H9 (cell line): ENCODE data around the gene CYTH4. TPM values are rescaled to one million over a fixed set of nuclear protein-coding genes. Genes with fewer than 3 reads are reported as not detected.

ENCODE experiments used
- DNase-seq: peaks from one replicate; pipeline ENCODE4 v3.0.0-alpha.2; 2017
- H2AFZ ChIP-seq: one replicate; pipeline ENCODE4 v1.6.1; 2013; ENCODE audit warnings: mild to moderate bottlenecking, low read length, control low read depth, moderate library complexity
- H2AK5ac ChIP-seq: 2 replicates; pipeline ENCODE4 v1.6.1; 2013; ENCODE audit warnings: low read length, control low read depth, mixed read lengths; ENCODE audit not compliant: insufficient read length
- H2BK120ac ChIP-seq: one replicate; pipeline ENCODE4 v1.6.1; 2013; ENCODE audit warnings: low read depth, mild to moderate bottlenecking, low read length, control low read depth, inconsistent platforms; ENCODE audit not compliant: poor library complexity, severe bottlenecking
- H2BK12ac ChIP-seq: 2 replicates; pipeline ENCODE4 v1.6.1; 2013; ENCODE audit warnings: low read length, control low read depth, mixed read lengths, low read depth; ENCODE audit not compliant: insufficient read length
- H2BK15ac ChIP-seq: 2 replicates; pipeline ENCODE4 v1.6.1; 2013; ENCODE audit warnings: low read depth, low read length, control low read depth
- H2BK20ac ChIP-seq: one replicate; pipeline ENCODE4 v1.6.1; 2013; ENCODE audit warnings: low read depth, mild to moderate bottlenecking, low read length, control low read depth, inconsistent platforms; ENCODE audit not compliant: poor library complexity, severe bottlenecking
- H2BK5ac ChIP-seq: 2 replicates; pipeline ENCODE4 v1.6.1; 2013; ENCODE audit warnings: low read length, control low read depth, mixed read lengths; ENCODE audit not compliant: insufficient read length
- H3K14ac ChIP-seq: 2 replicates; pipeline ENCODE4 v1.6.1; 2013; ENCODE audit warnings: low read length, control low read depth; ENCODE audit not compliant: insufficient read depth
- H3K18ac ChIP-seq: 2 replicates; pipeline ENCODE4 v1.6.1; 2013; ENCODE audit warnings: low read depth, mild to moderate bottlenecking, mixed read lengths, low read length, control low read depth; ENCODE audit not compliant: insufficient read length
- H3K23ac ChIP-seq: 2 replicates; pipeline ENCODE4 v1.6.1; 2013; ENCODE audit warnings: low read length, control low read depth, mixed read lengths, low read depth; ENCODE audit not compliant: insufficient read length
- H3K23me2 ChIP-seq: 2 replicates; pipeline ENCODE4 v1.6.1; 2013; ENCODE audit warnings: low read depth, mild to moderate bottlenecking, mixed read lengths, low read length, control low read depth; ENCODE audit not compliant: insufficient read length, poor library complexity, severe bottlenecking
- H3K27ac ChIP-seq: 2 replicates; pipeline ENCODE4 v1.5.1; 2013; ENCODE audit warnings: low read length, control low read depth, mixed read lengths, low read depth; ENCODE audit not compliant: insufficient read length
- H3K27me3 ChIP-seq: 2 replicates; pipeline ENCODE4 v1.6.1; 2013; ENCODE audit warnings: low read length, control low read depth, inconsistent platforms; ENCODE audit not compliant: insufficient read depth
- H3K4ac ChIP-seq: 2 replicates; pipeline ENCODE4 v1.6.1; 2013; ENCODE audit warnings: low read depth, mild to moderate bottlenecking, control low read depth, inconsistent platforms, low read length, moderate library complexity
- H3K4me1 ChIP-seq: 2 replicates; pipeline ENCODE4 v1.6.1; 2013; ENCODE audit warnings: low read length, control low read depth, inconsistent platforms; ENCODE audit not compliant: insufficient read depth
- H3K4me2 ChIP-seq: 2 replicates; pipeline ENCODE4 v1.6.1; 2013; ENCODE audit warnings: low read length, control low read depth, mixed read lengths; ENCODE audit not compliant: insufficient read length, insufficient read depth
- H3K56ac ChIP-seq: 2 replicates; pipeline ENCODE4 v1.6.1; 2013; ENCODE audit warnings: low read depth, mild to moderate bottlenecking, mixed read lengths, low read length, control low read depth; ENCODE audit not compliant: insufficient read length
- H3K79me1 ChIP-seq: 2 replicates; pipeline ENCODE4 v1.6.1; 2013; ENCODE audit warnings: low read depth, mild to moderate bottlenecking, moderate library complexity, low read length, control low read depth, inconsistent platforms; ENCODE audit not compliant: insufficient read depth, poor library complexity, severe bottlenecking
- H3K79me2 ChIP-seq: 2 replicates; pipeline ENCODE4 v1.6.1; 2013; ENCODE audit warnings: low read length, control low read depth, inconsistent platforms; ENCODE audit not compliant: insufficient read depth
- H3K9ac ChIP-seq: 2 replicates; pipeline ENCODE4 v1.6.1; 2013; ENCODE audit warnings: low read length, control low read depth, mixed read lengths; ENCODE audit not compliant: insufficient read length; ENCODE audit errors: extremely low read depth
- H3K9me3 ChIP-seq: one replicate; pipeline ENCODE4 v1.6.1; 2013; ENCODE audit warnings: low read depth, low read length, inconsistent platforms; ENCODE audit not compliant: control insufficient read depth
- H3T11ph ChIP-seq: one replicate; pipeline ENCODE4 v1.6.1; 2013; ENCODE audit warnings: mild to moderate bottlenecking, low read length, control low read depth, inconsistent platforms
- H4K20me1 ChIP-seq: one replicate; pipeline ENCODE4 v1.6.1; 2013; ENCODE audit not compliant: control insufficient read depth, insufficient read length, insufficient read depth
- H4K5ac ChIP-seq: 2 replicates; pipeline ENCODE4 v1.6.1; 2013; ENCODE audit warnings: low read depth, mild to moderate bottlenecking, mixed read lengths, low read length, control low read depth; ENCODE audit not compliant: insufficient read length
- H4K8ac ChIP-seq: replicated peaks from 2 replicates; pipeline ENCODE4 v1.6.1; 2013; ENCODE audit warnings: low read length, control low read depth, mixed read lengths, low read depth; ENCODE audit not compliant: insufficient read length
- H4K91ac ChIP-seq: 2 replicates; pipeline ENCODE4 v1.6.1; 2013; ENCODE audit warnings: low read depth, mild to moderate bottlenecking, moderate library complexity, mixed read lengths, low read length, control low read depth; ENCODE audit not compliant: insufficient read length
- H3K27ac Mint-ChIP-seq, 3 experiments: 2 replicates in 2 of 3; 3 replicates in 1 of 3; pipeline ENCODE4 v1.8.0; 2020 to 2021; ENCODE audit warnings: mixed read lengths in 3 of 3, mild to moderate bottlenecking in 1 of 3, moderate library complexity in 1 of 3
- H3K27me3 Mint-ChIP-seq: 2 replicates; pipeline ENCODE4 v1.8.0; 2021; ENCODE audit warnings: low read depth, mild to moderate bottlenecking, moderate library complexity, mixed read lengths
- H3K36me3 Mint-ChIP-seq, 3 experiments: 2 replicates in 2 of 3; 3 replicates in 1 of 3; pipeline ENCODE4 v1.8.0; 2020 to 2021; ENCODE audit warnings: low read depth in 3 of 3, mixed read lengths in 3 of 3; ENCODE audit not compliant: insufficient read depth in 1 of 3
- H3K4me1 Mint-ChIP-seq, 2 experiments: 2 replicates each; pipeline ENCODE4 v1.8.0; 2020; ENCODE audit warnings: mixed read lengths in 2 of 2
- H3K4me3 Mint-ChIP-seq, 2 experiments: 2 replicates in 1 of 2; 3 replicates in 1 of 2; pipeline ENCODE4 v1.8.0; 2020 to 2021; ENCODE audit warnings: mild to moderate bottlenecking in 2 of 2, mixed read lengths in 2 of 2, moderate library complexity in 1 of 2
- H3K9me3 Mint-ChIP-seq, 2 experiments: 2 replicates in 1 of 2; 3 replicates in 1 of 2; pipeline ENCODE4 v1.8.0; 2020; ENCODE audit warnings: mild to moderate bottlenecking in 2 of 2, mixed read lengths in 2 of 2, moderate library complexity in 1 of 2
- CTCF ChIP-seq: fragments of 200-600 bp; sonication (generic); conservative IDR thresholded peaks from 3 replicates; pipeline ENCODE4 v1.8.0; 2021; ENCODE audit warnings: antibody characterized with exemption, mild to moderate bottlenecking
- WGBS: extraction: QIAGEN DNeasy Blood & Tissue Kit; methylation state at CpG from one replicate; pipeline ENCODE4 v1.1.7; 2013; ENCODE audit warnings: missing lambda C conversion rate, low lambda C conversion rate, mixed read lengths; ENCODE audit not compliant: insufficient read length; ENCODE audit errors: extremely low coverage; 5-methylcytosine and 5-hydroxymethylcytosine counted together
- total RNA-seq: library from RNA; stranded (reverse); gene quantifications from 2 replicates; pipeline ENCODE4 v1.2.1, GENCODE V29; 2021

Gene CYTH4
- total RNA-seq, 1 experiment from 2014 or later, result not detected

DNA sequence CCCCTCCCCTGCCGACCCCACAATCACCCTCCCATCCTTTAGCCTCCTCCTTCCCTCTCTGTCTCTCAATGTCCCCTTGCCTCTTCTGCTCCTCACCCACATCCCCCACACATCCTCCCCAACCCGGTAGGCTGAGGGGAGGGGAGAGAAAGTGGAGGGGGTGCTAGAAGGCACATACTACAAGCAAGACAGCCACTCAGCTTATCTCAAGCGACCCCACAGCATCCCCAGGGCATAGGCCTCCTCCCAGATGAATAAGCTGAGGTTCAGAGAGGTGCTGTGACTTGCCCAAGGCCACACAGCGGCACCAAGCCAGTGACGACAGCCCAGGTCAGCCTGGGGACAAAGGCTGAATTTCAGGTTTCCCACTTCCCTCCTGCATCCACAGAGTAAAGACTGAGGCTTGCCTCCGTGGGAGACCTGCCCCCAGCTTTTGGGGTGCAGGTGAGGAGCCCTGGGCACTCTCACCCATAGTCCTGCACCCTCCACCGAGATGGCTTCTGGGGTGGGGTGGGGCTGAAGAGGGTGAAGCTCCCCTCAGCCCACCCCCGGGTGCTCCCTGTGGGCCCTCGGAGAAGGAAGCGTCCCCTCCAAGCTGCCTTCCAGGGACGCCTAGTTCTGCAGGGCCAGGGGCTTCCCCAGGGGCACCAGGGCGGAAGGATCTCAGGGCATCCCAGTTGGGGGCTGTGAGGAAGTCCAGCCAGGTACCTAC lies 38.8 kb upstream of the CYTH4 start:
- no peaks in the 10 kb centered on the region for H3K9me3 ChIP-seq
- no peak overlapping the region for H2BK12ac ChIP-seq
- no peak overlapping the region for H2BK120ac ChIP-seq
- H4K8ac ChIP-seq, result no peak overlapping the region
- H3K79me1 ChIP-seq, result no peaks in the 10 kb centered on the region
- H3K56ac ChIP-seq, result no peak overlapping the region
- H3K27ac ChIP-seq, result no peak overlapping the region
- H3K4me3 Mint-ChIP-seq, result peak overlapping the region in 1 of 2 experiments; percentile 51; a peak in 2 of 5 replicates
- H3K18ac ChIP-seq, result no peak overlapping the region
- H3K23me2 ChIP-seq, result no peaks in the 10 kb centered on the region
- H3K14ac ChIP-seq, result peak overlapping the region; percentile 53; the same call in 1 of the 2 replicates
- H3K36me3 Mint-ChIP-seq, result no peaks in the 10 kb centered on the region
- no peak overlapping the region for H3K23ac ChIP-seq
- H2BK20ac ChIP-seq, result no peak overlapping the region
- no peak overlapping the region for H3T11ph ChIP-seq
- H3K27me3 Mint-ChIP-seq, result peaks cover 10% of the 10 kb centered on the region
- no peak overlapping the region for H2BK5ac ChIP-seq
- H3K27ac Mint-ChIP-seq, result no peak overlapping the region
- H3K9ac ChIP-seq, result no peak overlapping the region
- H4K5ac ChIP-seq, result no peak overlapping the region
- H3K27me3 ChIP-seq, result no peaks in the 10 kb centered on the region
- no peak overlapping the region for H3K4me2 ChIP-seq
- no peak overlapping the region for H4K91ac ChIP-seq
- H3K9me3 Mint-ChIP-seq, result no peaks in the 10 kb centered on the region; a peak in 1 of 5 replicates
- H2BK15ac ChIP-seq, result no peak overlapping the region
- H2AFZ ChIP-seq, result no peak overlapping the region
- no peak for DNase-seq
- no peaks in the 10 kb centered on the region for H3K79me2 ChIP-seq
- H4K20me1 ChIP-seq, result no peaks in the 10 kb centered on the region
- peaks cover 9 to 30% of the 10 kb centered on the region in 2 experiments for H3K4me1 Mint-ChIP-seq
- no peak overlapping the region for H2AK5ac ChIP-seq
- no peak overlapping the region for H3K4ac ChIP-seq
- TF ChIP-seq CTCF, result no peak
- WGBS, result no CpG with 5 or more reads among the region's 12 CpGs
- H3K4me1 ChIP-seq, result no peaks in the 10 kb centered on the region
